HG03139 (cell line): ENCODE data around the gene PATL2.
"Not testable (repeated sequence)": the region's sequence is repeated elsewhere in the genome, so short reads cannot be mapped to it uniquely, and the experiment has no call there.

Experiments used
- ATAC-seq: cut with Tn5 transposase; IDR thresholded peaks from one replicate; pipeline ENCODE4 v1.9.1; 2021; ENCODE audit not compliant: unreplicated experiment

The PATL2 gene

GRCh38 chr15:44692659-44693058, 18.5 kb downstream of the PATL2 start:
- ATAC-seq, result no peak

DNA sequence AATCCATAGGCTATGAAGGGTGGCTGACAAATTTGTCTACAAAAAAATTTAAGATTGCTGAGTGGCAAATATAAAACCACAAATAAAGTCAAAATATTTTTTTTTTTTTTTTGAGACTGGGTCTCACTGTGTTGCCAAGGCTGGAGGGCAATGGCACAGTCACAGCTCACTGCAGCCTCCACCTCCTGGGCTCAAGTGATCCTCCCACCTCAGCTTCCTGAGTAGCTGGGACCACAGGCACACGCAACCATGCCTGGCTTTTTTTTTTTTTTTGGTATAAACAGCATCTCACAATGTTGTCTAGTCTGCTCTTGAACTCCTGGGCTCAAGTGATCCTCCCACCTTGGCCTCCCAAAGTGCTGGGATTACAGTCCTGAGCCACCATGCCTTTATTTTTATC, 20.9 kb downstream of the PATL2 start:
- not testable (repeated sequence) for ATAC-seq

DNA sequence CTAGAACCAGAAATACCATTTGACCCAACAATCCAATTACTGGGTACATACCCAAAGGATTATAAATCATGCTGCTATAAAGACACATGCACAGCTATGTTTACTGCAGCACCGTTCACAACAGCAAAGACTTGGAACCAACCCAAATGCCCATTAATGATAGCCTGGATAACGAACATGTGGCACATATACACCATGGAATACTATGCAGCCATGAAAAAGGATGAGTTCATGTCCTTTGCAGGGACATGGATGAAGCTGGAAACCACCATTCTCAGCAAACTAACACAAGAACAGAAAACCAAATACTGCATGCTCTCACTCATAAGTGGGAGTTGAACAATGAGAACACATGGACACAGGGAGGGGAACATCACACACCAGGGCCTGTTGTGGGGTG, 21.8 kb downstream of the PATL2 start:
- ATAC-seq, result not testable (repeated sequence)

GRCh38 chr15:44682809-44683682, 28.1 kb downstream of the PATL2 start:
- ATAC-seq, result not testable (repeated sequence)

GRCh38 chr15:44682211-44682610, 28.9 kb downstream of the PATL2 start:
- ATAC-seq, result no peak

- no peak for ATAC-seq
These were observed 34.4 kb downstream of the PATL2 start for GRCh38 chr15:44676676-44677075.

DNA sequence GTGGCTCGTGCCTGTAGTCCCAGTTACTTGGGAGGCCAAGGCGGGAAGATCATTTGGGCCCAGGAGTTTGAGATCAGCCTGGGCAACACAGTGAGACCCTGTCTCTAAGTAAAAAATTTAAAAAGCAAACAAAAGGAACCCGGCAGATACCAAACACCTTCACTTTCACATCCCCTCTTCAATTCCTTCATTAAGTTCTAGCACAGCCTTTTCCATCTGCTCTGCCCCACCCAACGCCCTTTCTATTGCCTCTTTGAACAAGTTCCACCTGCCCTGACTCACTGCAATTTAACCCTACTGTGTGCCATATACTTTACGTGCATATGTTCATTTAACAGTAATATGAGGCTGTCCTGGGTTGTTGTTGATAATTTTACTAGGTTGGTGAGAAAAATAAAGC, 35.2 kb downstream of the PATL2 start:
- ATAC-seq, result no peak

- ATAC-seq, result no peak
These were observed 37.5 kb downstream of the PATL2 start for GRCh38 chr15:44673639-44674038.

DNA sequence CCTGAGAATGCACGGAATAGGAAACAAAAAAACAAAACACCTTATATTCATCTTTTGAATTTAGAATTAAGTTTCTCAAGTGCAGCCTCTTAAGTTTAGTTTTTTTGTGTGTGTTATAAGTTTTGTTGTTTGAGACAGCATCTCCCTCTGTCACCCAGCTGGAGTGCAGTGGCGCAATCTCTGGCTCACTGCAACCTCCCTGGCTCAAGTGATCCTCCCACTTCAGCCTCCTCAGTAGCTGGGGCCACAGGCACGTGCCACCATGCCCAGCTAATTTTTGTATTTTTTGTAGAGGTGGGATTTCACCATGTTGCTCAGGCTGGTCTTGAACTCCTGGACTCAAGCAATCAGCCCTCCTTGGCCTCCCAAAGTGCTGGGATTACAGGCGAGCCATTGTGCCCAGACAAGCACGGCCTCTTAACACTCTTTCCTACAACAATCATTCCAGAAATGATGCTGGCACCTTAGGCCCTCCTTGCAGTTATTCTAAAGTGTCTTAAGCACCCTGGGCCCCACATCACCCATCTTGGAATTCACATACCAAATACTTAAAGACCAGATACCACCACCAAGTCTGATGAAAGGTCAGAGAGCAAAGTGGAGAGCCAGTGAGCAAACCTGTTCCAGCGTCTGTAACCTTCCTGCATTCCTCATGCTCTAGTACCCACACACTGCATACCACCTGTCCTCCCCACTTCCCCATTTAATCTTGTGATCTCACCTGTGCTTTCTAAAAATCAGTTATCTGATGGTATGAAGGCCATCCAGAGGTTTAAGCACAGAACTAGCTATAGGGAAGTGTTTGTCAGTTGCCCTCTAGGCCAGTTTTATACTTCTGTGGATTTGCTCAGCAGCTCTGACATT, 40.8 kb downstream of the PATL2 start:
- ATAC-seq, result no peak

DNA sequence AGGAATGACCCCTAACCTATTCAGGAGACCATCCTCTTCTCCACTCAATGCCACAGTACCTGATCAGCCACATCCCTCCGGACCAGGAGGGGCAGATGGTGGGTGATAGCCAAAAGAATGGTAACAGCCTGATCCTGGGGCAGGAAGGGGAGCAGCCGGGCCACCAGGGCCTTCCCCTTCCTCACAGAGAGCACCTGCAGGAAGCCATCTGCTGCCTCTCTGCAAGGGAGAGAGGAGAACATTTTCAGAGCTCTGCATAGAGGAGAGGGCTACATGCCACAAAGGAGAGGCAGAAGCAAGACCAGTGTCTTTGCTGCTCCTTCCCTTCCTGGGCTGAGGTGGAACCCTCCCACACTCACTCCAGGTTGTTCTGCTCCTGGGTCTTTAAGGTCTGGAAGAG, 42.2 kb downstream of the PATL2 start:
- ATAC-seq, result no peak

DNA sequence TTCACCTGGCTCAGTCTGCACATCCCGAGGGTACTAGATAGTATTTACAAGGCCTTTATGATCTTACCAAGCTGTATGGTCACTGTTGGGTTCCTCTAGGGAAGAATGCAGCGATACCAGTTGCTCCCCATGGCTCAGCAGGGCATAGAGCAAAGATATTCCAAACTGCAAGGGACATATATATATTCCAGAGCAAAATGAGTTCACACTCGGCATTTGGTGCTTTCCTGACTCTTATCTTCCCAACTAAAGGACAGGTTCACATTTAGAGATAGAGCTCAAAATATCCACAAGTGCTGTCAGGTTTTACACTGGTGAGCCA, 44.1 kb downstream of the PATL2 start:
- ATAC-seq, result no peak

- ATAC-seq, result no peak
These were observed 44.7 kb downstream of the PATL2 start for GRCh38 chr15:44666210-44667038.

GRCh38 chr15:44663410-44664308, 47.5 kb downstream of the PATL2 start, which contains the start of gene SPG11:
Gene SPG11, minus strand, starts transcription at chr15:44663662. Its CDS starts 15 bp downstream, at chr15:44663647.
- ATAC-seq, result peak; percentile 71

GRCh38 chr15:44662478-44663409, 48.4 kb downstream of the PATL2 start:
- peak; percentile 44 for ATAC-seq

- no peak for ATAC-seq
These were observed 49.5 kb downstream of the PATL2 start for GRCh38 chr15:44661576-44661975.

GRCh38 chr15:44659056-44659455, 52.1 kb downstream of the PATL2 start:
- no peak for ATAC-seq

- ATAC-seq, result no peak
These were observed 53.7 kb downstream of the PATL2 start for GRCh38 chr15:44657378-44657777.

DNA sequence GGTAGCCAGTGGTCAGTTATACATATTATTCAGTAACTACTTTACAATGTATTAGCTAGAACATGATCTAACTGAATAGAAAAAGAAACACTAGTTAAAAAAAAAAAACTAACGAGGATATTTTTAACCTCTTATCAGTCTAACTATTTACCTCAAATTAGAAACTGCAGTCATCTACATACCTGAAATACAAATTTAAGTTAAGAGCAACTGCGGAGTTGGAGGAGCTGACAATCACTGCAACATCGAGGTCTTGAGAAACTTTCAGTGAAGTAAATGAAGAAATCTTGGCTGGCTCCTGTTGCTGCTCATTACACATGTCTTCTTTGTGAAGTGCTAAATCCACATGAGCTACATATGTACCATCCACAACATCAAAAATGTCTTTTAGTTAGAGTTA, 54.2 kb downstream of the PATL2 start:
- no peak for ATAC-seq

- no peak for ATAC-seq
These were observed 54.8 kb downstream of the PATL2 start for GRCh38 chr15:44656298-44656697.
